NCI-H524 treated with DMSO at 0.1 percent for 48 hours (cell line): ENCODE measurements around the gene SLC24A3.
"Not testable (repeated sequence)": the region's sequence is repeated elsewhere in the genome, so short reads cannot be mapped to it uniquely, and the experiment has no call there.

Experiments
- DNase-seq: peaks from one replicate; lab custom pipeline; 2025; lab: John Stamatoyannopoulos, UW

The SLC24A3 gene

DNA sequence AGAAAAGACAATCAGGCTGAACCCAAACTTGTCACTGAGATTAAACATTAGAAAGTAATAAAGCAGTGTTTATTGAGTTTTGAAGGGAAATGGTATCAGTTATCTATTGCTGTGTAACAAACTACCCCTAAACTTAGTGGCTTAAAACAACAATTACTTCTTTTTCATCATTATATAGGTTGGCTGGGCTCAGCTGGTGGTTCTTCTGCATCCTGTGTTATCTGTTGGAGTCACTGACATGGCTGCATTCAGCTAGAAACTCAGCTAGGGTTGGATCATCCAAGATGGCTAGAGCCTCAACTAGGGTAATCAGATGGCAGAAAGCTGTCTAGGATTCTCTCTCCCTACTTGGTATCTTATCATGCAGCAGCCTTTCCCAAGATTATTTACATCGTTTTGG lies 533.1 kb downstream of the SLC24A3 start:
- DNase-seq: no peak

GRCh38 chr20:19746396-19746795 lies 534.0 kb downstream of the SLC24A3 start:
- no peak for DNase-seq

DNA sequence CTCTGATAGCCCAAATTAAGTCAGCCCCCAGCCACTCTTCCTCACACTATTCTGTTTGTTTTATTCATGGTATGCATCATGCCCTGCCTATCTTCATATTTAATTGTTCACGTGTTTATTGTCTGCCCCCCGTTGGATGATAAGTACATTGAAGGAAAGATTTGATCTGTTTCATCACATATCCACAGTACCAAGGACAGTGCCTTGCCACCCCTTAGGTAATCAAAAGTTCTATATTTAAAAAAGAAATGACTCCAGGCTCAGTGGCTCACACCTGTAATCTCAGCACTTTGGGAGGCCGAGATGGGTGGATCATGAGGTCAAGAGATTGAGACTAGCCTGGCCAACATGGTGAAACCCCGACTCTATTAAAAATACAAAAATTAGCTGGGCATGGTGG lies 535.5 kb downstream of the SLC24A3 start:
- no peak for DNase-seq

DNA sequence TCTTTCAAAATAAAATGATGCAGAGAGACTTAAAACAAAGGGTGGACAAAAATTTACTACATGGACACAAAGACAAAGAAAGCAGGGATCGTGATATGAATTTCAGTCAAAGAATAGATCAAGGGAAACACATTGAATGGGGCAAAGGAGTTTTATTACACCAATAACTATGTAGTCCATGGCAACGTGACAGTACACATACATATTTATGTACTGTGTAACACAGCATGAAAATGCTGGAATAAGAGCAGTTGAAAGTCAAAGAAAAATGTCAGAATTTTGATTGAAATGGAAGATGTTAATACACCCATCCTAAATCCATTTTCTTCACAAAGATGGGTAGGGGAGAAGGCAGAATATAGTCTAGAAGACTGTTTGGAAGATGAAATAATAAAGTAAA lies 536.2 kb downstream of the SLC24A3 start:
- no peak for DNase-seq

DNA sequence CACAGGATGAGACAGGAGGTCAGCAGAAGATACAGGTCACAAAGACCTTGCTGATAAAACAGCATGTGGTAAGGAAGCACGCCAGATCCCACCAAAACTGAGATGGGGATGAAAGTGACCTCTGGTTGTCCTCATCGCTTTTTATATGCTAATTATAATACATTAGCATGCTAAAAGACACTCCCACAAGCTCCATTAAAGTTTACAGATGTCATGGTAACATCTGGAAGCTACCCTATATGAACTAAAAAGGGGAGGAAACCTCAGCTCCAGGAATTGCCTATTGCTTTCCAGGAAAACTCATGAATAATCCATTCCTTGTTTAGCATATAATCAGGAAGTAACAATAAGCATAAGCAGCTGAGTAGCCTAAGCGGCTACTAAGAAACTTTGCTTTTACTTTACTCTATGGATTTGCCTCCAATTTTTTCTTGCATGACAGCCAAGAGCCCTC lies 537.2 kb downstream of the SLC24A3 start:
- no peak for DNase-seq

GRCh38 chr20:19750101-19750606 lies 537.7 kb downstream of the SLC24A3 start:
- no peak for DNase-seq

GRCh38 chr20:19750907-19751636 lies 538.6 kb downstream of the SLC24A3 start:
- DNase-seq: no peak

- not testable (repeated sequence) for DNase-seq
Observed at GRCh38 chr20:19754201-19754600, 541.8 kb downstream of the SLC24A3 start.

DNA sequence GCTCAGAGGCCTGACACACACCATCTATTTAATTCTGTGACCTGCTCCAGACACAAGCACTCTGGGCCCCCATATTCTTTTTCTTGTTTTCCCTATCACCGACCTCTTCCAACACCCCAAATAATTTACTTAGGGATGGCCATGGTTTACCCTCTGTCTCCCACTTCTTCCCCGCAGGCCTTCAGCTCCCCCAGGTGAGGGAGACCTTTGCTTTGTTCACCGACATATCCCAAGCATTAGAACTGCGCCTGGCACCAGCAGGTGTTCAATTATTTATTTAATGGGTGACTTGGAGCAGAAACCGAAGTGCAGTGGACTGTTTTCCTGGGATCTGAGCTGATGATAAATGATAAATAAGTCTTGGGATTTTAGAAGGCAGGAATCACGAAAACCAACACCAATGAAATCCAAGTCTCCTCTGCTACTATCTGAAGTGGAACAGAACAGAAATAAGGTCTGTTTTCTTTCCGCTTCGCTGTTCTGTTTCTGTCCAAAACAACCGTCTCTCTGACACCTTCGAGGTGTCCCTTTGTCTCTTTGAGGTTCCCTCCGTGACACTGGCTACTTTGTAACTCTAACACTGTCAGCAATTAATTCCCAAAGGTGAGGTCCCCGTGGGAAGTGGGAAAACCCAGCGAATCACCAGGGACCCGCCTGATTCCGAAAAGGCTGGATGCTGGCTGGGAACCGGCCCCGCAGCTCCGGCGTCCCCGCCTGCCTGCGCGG lies 544.5 kb downstream of the SLC24A3 start:
- no peak for DNase-seq

DNA sequence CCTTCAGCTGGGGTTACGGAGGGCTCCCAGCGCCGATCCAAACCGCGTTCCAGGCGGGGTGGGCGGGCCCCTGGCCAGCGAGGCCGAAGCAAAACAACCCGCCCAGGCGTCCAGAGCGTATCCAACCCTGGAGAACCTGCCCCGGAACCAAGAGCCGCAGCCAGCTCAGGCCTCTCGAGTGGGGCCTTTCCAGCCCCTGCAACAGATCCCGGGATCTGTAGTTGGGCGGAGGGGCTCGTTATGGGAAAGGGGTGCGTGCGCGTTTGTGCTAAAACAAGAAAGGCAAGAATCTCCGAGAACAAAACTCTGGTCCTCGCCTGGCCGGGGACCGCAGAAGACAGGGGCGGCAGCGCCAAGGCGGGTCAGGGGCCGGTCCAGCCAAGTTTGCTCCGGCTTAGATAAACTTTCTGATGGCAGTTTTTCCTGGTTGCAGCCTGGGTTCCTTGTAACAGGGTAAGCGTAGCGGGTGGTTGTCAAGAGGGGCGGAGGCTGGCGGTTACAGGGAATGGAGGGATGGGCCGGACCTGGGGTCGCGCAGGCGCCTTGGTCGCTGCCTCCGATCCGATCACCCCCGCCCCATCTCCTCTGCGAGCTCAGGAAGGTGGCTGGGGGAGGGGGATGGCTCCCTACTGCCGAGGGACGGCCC lies 545.2 kb downstream of the SLC24A3 start:
- peak; percentile 59 for DNase-seq

DNA sequence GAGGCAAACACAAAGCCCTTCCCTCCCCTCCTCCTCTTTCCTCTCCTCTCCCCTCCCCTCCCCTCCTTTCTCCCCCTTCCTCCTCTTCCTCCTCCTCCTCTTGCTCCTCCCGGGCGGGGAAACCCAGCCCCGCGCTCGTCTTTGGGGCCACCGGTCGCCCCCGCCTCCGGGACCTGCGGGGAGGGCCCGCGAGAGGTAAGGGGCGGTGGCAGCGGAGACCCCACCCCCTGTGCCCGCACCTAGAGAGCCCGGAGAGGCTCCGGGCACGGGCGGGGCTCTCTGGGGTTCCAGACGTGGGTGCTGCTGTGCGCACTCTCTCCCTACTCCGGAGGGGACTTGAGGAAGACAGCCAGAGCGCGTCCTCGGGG lies 545.7 kb downstream of the SLC24A3 start, which contains the start of gene RIN2:
Gene RIN2, plus strand, starts transcription at position 126 of the 368 bp plus-strand sequence. CDS start 131,344 bp downstream, outside the sequence.
- no peak for DNase-seq

DNA sequence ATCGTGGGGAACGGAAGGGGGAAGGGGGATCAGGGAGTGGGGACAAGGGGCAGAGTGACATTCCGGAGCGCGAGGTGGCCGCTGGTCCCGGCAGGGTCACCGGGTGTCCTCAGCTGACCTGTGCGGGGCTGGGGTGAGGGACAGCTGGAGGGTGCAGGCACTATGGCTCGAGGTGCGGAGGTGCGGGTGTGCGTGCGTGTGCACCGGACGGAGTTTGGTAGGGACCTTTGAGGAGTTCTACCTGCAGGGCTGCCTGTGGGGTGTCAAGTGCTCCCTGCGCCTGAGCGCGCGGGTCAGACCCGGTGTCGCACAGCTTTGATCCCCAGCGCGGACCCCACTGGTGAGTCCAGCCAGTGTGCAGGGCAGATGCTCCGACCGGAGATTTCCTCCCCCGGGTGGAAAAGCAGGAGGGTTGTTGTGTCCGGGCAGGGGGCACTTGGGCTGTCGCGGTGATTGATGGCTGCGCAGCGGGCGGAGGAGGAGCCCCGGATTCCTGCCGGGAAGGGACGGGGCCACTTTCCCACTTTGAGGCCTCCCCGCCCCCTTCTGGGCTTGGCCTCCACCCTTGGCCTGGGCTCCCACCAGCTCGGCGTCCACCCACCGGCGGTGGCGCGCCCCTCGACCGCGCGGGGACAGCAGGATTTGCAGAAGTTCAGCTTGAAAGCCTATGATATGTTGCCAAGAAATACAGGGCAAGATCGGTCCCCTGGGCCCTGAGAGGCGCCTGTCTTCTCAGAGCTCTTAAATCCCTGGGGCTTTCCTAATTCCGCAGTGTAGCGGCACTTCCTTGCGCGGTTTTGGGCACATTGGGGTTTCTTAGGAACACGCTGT lies 546.3 kb downstream of the SLC24A3 start:
- DNase-seq: peak; percentile 51

- DNase-seq: no peak
Observed at GRCh38 chr20:19760371-19760721, 547.9 kb downstream of the SLC24A3 start.

DNA sequence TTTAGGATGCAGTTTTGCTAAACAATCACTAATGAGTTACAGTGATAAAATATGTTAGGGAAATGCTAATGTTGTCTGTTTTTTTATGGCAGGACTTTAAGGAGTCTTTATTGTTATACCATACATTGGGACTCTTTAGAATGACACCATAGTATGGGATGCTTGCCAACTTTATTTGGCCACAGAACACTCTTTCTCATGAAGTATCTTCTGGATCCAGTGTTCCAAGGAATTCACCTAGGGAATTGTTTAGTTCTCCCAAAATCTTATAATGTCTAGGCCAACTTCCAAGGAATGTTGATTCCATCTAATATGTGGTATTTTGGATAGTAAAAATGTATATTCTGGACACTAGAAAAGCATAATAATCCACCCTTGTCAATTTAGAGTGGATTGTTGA lies 548.9 kb downstream of the SLC24A3 start:
- no peak for DNase-seq

GRCh38 chr20:19761841-19762240 lies 549.4 kb downstream of the SLC24A3 start:
- no peak for DNase-seq

DNA sequence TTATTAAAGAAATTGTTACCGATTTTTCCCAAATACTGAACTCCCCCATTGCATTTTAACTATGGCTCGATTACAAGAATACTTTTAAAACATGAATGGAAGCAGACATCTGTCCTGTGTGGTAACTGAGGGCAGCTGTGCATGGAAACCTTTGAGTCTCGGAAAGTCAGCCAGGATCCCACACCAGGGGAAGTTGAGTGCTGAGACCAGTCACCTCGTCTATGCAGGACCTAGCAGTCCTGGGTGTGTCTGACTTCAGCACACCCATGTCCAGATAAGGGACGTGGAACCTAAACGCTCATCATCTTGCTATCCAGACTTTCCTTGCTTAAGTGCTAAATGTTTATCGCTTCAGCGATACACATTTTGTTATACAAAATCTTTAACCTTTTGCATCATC lies 551.8 kb downstream of the SLC24A3 start:
- no peak for DNase-seq

GRCh38 chr20:19765266-19765665 lies 552.8 kb downstream of the SLC24A3 start:
- no peak for DNase-seq

GRCh38 chr20:19765913-19766312 lies 553.5 kb downstream of the SLC24A3 start:
- peak; percentile 87 for DNase-seq

- no peak for DNase-seq
Observed at GRCh38 chr20:19767070-19767469, 554.6 kb downstream of the SLC24A3 start.

- DNase-seq: no peak
Observed at GRCh38 chr20:19768325-19768842, 555.9 kb downstream of the SLC24A3 start.

GRCh38 chr20:19769507-19769906 lies 557.1 kb downstream of the SLC24A3 start:
- no peak for DNase-seq

GRCh38 chr20:19770375-19770774 lies 557.9 kb downstream of the SLC24A3 start:
- DNase-seq: no peak
